NCI-H2171 (cell line): ENCODE data around the gene SMOC2.

Experiments used
- DNase-seq: peaks from one replicate; lab custom pipeline; 2025; lab: John Stamatoyannopoulos, UW

The SMOC2 gene, protein sequence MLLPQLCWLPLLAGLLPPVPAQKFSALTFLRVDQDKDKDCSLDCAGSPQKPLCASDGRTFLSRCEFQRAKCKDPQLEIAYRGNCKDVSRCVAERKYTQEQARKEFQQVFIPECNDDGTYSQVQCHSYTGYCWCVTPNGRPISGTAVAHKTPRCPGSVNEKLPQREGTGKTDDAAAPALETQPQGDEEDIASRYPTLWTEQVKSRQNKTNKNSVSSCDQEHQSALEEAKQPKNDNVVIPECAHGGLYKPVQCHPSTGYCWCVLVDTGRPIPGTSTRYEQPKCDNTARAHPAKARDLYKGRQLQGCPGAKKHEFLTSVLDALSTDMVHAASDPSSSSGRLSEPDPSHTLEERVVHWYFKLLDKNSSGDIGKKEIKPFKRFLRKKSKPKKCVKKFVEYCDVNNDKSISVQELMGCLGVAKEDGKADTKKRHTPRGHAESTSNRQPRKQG

DNA sequence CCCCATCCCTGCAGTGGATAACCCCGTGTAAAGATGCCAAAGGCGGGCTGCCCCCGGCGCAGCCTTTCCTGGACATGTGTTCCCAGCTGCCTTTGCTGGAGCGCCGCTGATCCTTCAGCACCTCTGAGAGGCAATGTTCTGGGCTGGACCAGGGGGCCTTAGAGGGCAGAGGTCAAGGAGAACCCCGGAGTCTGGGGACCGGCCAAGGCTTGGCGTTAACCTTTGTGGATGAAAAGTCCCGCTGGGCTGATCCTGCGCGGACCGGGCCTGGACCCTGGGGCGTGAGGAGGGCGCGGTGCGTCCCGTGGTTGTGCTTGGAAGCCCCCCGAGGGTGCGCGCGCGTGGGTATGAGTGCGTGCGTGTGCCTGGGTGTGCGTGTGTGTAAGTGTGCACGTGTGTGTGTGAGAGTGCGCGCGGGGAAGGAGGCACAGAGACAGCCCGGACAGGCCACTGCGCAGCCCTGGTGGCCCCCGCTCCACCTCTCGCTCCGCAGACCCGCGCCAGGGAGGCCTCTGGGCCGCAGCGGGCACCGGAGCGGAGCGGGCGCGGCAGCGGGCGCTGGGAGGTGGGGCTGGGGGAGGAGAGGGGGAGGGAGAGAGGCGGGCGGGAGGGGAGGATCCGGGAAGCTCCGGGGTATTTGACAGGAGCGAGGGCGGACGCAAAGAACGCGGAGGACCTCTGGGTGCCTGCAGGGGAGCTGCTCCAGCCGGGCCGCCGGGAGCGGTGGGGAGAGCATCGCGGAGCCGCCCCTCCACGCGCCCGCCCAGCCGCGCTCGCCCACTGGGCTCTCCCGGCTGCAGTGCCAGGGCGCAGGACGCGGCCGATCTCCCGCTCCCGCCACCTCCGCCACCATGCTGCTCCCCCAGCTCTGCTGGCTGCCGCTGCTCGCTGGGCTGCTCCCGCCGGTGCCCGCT is at the start of gene SMOC2:
Gene SMOC2, plus strand, starts transcription at position 665 of the 914 bp plus-strand sequence. Its CDS starts 187 bp downstream, at position 852.
- DNase-seq, result no peak

DNA sequence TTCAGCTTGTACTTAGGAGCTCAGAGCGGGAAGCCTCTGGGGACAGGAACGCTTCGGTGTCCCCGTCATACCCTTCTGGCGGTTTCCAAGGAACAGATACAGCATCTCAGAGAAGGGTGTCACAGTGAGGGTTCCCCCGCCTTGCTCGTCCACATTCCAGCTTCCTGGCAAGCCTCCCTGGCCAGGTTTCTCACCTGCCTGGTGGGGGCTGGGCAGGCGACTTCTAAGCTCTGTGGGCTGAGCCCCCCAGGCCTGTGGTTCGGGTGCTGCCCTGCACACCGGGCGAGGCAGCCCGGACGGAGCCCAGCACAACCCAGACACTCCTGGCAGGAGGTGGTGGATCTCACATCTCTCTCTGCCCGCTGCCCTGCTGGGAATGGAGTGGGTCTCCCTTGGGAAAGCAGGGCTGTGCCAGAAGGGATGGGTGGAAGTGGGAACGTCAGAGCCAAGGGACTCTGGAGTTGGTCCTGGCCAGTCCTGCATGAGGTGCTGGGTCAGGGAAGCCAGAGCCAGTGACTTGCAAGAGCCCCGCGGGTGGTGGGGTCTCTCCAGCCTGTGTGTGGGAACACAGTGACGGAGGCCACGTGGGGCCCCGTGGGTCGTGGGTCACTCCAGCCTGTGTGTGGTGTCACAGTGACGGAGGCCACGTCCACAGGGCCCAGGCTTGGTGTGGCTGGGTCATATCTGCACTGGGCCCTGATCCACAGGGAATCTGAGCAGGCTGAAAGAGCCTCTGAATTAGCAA is 47.7 kb upstream of the SMOC2 start:
- no peak for DNase-seq

DNA sequence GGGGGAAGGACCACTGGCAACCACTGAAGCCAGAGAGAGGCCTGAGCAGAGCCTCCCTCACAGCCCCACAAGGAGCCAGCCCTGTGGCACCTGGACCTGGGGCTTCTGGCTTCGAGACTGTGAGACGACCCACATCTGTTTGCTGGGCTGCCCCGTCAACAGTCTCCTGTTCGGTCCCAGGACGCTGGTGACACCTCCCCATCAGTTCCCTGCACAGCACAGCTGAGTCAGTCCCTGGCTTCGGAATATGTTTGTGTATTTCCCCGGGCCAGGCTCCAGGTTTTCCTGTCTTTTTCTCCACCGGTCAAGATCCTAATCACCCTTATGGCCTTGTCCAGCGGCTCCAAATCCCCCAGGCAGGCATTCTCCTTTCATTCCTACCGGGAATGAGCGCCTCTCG is 46.4 kb upstream of the SMOC2 start:
- DNase-seq, result no peak

DNA sequence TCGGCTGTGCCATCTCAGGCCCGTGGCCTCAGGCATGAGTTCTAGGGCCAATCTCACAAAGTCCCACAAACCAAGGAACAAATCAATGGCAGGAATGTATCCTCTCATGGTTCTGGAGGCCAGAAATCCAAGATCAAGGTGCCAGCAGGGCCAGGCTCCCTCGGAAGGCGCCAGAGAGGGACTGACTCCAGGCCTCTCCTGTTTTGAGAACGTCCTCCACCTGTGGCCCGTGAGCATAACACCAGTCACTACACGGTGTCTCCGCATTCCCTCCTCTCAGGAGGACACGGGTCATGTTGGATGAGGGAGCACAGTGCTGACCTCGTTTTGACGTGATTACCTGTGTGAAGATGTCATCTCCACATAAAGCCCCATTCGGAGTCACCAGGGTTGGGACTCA is 45.0 kb upstream of the SMOC2 start:
- no peak for DNase-seq

DNA sequence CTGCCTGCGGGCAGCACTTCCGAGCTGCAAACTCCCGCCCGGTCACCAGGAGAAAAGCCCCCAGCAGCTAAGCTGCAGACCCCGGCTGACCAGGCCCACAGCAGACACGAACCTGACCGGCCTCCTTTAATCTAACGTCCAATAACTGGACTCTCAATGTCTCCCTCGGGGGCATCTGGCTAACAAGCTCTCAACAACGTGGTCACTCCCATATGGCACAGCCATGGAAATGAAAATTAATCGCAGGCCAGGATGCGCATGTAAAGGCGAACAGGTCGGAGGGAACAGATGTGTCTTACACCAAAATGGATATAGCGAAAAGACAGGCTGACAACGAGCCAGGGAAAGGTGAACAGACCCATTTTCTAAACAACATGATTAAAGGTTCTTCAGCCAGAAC is 44.4 kb upstream of the SMOC2 start:
- DNase-seq, result no peak

DNA sequence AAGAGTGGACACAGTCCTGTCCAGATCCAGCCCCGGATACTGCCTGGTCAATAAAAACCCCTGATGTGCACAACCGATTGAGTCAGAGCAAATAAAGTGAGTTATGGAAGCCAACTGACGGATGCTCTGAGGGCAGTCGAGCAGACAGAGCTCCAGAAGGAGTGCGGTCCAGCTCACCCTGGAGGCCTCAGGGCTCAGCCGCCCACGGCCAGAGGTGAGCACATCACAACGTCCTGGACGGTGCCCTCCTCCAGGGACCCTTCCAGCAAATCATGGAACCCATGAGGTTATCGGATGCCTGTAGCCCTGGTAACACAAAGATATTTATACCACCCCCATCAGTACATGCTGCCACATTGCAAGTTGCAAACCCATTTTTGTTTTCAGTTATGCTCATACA is 44.0 kb upstream of the SMOC2 start:
- no peak for DNase-seq

DNA sequence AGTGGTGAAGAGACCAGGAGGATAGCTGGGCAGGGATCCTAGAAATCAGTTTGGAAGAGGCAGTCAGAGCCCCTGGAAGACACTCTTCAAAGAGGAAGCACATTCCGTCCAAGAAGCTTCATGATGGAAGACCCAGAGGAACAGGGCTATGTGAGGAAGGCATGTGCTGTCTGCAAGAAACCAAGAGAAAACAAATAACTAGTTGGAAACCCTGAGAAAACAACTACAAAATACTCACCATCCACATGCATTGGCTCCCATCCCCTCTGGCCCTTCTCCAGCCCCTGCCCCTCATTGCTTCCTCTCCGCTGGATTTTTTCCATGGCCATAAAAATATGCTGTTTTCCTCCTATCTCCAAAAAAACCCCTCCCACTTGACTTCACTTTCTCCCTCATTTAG is 40.9 kb upstream of the SMOC2 start:
- no peak for DNase-seq

DNA sequence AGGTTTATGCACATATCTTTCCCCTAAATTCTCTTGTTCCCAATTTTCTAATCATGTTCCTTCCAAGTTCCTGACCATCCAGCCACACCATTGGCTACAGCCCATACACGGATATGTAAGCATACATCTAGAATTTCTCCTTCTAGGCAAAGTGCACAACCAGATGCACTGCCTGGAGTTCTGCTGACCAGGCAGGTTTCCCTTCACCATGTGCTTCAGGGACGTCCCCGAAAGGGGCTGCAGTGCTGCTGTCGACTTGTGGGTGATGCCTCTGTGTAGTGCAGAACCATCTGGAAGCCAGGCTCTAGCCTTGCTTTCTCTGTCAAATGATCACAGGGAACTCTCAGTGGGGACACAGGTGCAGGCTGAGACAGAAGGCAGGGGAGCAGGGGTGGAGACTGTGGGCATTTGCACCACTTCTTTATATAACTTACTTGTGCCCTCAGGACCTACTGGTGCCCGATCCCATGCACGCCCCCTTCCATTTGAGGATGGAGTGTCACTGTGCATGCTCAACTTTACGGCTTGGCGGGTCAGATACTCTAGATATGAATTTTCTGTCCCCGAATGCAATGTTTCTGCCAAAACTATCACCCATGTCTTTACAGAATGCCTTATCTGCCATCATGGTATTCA is 37.5 kb upstream of the SMOC2 start:
- no peak for DNase-seq

DNA sequence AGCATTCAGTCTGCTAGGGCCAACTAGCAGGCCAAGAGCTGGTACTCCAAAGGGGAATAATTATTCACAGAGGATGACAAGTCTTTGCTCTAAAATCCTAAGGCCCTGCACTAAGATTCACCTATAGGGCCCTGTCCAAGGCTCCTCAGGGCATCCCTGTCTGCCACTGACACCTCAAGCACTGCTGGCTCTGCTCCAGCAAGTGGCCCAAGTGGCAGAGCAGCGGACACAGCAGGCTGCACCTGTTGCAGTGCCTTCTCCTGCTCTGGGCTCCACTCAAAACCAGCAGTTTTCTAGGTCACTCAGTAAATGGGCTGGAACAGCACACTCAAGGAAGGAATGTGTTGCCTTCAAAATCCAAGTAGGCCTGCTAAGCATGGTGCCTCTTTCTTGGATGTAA is 36.4 kb upstream of the SMOC2 start:
- no peak for DNase-seq

DNA sequence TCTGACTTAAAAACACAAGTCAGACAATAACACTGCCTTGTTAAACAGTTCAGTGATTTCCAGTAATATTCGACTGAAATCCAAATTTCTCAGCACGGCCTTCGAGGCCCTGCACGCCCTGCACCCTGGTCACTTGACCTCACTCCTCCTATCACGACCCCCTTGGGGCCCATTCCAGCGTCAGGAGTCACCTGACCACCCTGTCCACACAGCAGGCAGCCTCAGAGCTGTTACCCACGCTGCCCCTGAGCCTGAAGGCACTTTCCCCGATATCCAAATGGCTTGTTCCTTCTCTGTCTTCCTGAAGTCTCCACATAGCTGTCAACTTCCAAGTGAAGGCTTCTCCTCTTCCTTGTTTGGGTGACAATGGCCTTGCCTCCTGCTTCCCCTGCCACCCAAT is 33.1 kb upstream of the SMOC2 start:
- DNase-seq, result no peak

DNA sequence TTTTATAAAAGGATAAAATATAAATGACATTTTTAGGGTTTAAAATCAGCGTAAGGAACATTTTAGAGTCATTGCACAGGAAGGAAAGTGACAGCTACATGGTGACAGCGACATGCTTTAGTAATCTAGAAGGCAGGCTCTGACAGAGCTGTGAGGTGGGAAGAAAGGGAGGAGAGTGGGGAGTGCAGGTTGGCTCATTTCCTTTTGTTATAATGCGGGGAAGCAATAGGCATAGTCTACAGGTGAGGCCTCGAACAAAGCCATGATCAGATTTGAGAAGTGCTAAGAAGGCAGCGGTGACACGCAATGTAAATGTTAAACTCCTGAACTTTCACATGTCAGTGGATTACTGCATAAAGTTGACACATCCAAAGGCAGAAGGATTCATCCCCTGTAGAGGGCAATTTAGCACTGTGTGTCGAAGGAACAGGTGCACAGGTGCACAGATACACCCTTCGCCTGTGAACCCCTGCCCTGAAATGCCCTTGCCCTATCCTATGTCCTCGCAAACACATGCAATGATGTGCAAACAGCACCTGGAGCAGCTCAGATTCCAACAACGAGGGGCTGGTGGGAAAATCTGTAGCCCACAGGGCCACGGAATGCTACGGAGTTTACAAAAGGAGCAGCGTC is 32.4 kb upstream of the SMOC2 start:
- no peak for DNase-seq

DNA sequence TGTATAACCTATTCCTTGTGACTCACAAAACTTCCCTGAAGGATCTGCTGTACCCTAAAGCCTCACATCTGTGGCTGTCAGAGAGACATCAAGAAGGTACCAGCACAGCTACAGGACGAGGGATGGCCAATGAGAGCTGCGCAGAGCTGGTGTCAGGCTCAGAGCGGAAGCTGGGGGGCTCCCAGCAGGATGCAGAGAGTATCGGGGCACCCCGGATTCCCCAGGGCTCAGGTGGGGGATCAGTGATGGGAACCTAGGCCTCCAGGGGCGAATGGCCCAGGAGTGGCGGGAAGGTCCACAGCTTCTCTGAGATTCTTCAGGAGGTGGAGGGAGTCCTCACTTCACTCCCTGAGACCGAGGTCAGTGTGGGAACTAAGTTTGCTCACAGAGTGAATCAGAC is 30.9 kb upstream of the SMOC2 start:
- DNase-seq, result no peak

DNA sequence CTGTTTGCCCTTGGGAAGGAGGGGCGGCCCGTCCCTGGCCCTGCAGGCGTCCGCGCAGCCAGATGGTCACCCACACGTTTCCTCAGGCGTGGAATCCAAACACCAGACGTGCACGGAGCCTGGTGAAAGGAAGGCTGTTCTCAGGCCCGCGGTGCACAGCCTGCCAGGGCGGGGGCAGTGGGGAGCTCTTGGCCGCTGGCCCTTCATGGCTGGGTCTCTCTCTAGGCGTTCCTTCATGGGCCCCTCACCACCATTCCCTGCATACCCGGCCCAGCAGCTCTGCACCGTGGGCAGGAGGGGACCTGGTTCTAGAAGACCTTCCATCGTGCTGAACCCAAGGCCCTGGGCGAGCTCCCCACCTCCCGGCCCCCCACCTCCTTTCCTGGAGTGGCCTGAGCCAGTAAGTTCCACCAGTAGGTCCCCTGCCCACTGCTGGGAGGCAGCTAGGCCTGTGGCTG is 30.4 kb upstream of the SMOC2 start:
- no peak for DNase-seq

DNA sequence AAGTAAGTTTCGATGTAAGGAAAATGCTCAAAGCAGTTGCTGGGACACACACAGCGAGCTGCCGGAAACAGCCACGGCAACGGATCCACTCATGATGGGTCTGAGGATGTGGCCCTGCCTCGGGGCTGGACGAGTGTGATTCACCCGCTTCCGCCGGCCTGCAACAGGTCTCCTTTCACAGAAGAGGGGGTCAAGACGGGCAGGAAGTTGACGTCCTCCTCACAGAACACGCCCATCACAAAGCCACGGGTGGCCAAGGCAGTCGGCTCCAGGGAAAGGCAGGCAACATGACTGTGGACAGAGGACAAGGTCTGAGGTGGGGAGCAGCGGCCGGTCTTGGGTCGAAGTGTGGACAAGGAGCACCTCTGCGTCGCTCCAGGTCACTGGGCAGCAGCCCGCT is 29.9 kb upstream of the SMOC2 start:
- DNase-seq, result no peak

DNA sequence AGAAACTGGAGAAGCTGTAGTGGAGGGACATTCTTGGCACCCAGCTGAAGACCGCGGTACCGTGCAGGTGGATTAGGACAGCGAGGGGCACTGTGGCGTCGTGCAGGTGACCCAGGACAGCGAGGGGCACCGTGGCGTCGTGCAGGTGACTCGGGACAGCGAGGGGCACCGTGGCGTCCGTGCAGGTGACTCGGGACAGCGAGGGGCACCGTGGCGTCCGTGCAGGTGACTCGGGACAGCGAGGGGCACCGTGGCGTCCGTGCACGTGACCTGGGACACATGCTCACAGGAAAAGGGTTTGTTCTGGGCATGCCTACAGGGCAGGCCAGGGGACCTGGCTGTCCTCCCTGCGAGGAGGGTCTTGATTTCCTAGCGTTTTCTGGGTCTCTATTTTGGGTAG is 29.2 kb upstream of the SMOC2 start:
- DNase-seq, result no peak

DNA sequence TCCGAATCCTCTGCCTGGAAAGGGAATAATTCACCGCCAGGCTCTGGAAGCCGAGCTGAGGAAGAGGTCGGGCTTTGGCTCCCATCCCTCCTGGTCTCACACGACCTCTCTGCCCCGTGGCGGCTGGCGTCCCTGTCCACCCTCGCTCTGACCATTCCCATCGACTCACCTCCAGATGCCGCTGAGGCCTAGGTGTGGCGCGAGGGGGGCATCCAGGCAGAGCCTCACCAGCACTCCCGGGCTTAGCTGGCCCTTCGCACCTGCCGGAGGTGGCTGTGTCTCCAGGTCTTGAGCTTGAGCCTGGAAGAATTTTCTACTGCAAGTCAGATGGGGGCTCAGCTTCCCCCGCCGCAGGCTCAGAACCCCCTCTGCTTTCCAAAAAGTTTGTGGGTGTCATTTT is 28.5 kb upstream of the SMOC2 start:
- no peak for DNase-seq

DNA sequence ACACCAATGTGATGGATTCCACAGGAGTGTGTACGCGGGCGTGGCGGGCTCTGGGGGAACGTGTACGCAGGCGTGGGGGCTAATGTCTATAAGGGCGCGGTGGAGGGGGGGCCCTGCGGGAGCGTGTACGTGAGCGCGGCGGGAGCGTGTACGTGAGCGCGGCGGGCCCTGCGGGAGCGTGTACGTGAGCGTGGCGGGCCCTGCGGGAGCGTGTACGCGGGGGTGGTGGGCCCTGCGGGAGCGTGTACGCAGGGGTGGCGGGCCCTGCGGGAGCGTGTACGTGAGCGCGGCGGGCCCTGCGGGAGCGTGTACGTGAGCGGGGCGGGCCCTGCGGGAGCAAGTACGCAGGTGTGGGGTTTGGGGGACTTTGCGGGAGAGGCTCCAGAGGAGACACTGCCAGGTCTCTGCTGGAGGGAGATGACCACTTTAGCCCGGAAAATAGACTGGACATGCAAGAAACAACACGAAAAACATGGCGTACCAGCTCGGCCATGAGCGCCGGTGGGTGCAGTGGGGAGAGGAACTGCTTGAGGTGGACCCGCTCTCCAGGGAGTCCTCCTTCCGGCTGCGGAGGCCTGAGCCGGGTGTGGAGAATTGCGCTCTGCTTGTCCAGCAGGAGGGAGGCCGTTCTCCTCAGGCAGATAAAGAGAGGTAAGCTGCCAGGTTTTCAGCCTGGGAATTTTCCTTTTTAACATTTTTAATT is 27.8 kb upstream of the SMOC2 start:
- no peak for DNase-seq

DNA sequence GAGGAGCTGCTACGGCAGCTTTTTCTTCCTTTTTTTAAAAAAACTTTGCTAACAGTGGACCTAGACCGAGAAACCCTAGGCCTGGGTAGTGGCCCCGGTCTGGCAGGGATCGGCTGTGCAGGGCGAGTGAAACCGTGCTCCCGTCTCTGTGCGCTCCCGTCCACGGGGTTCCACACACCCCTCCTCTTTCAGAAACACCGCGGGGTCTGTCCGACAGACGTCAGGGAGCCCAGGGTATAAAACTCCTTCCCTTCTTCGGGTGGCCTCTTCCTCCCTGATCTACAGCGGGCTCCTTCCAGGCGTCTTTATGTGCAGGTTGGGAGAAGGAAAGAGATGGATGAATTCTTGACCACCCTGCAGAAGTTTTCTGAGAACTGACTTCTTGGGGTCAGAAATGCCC is 27.1 kb upstream of the SMOC2 start:
- no peak for DNase-seq

DNA sequence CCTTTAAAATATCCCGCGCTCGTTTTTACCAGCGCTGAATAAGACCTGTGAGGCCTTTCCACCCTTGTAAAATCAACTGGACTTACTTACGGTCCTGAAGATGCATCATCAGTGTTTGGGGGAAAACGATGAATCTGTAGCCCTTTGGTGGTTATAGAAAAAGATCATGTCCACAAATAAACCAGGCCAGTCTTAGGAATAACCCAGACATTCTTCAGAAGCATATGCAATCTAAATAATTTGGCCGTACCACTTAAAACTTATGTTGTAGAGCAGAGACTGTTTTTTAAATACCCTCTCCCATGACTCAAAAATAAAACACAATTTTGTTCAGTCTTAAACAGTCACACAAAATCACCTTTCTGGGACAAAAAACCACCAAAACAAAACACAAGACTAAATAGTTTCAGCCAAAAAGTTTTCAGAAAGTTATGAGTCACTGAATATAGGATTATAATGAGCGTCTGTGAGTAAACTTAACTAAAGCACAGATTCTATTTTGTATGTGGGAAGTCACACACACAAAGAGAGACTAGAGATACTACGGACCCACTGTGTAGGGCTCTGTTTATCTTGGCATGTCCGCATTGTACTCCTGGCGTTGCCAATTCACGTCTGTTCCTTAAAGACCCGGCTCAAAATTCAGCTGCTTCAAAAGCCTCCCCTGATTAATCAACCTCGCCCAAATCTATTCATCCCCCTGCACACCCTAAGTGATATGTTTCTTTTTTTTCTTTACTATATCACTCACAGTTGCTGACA is 26.5 kb upstream of the SMOC2 start:
- DNase-seq, result no peak
